HG03060 (cell line): Measurements from ENCODE around the gene AKAP6.
"Not testable (repeated sequence)": the region's sequence is repeated elsewhere in the genome, so short reads cannot be mapped to it uniquely, and the experiment has no call there.

Experiments used
- ATAC-seq: cut with Tn5 transposase; IDR thresholded peaks from one replicate; pipeline ENCODE4 v1.9.1; 2021; ENCODE audit warnings: low read depth, moderate number of reproducible peaks; ENCODE audit not compliant: unreplicated experiment

The AKAP6 gene

GRCh38 chr14:32784405-32784804, 455.3 kb downstream of the AKAP6 start:
- ATAC-seq = no peak

GRCh38 chr14:32785585-32785984, 456.5 kb downstream of the AKAP6 start:
- ATAC-seq = no peak

GRCh38 chr14:32786886-32787285, 457.8 kb downstream of the AKAP6 start:
- no peak for ATAC-seq

DNA sequence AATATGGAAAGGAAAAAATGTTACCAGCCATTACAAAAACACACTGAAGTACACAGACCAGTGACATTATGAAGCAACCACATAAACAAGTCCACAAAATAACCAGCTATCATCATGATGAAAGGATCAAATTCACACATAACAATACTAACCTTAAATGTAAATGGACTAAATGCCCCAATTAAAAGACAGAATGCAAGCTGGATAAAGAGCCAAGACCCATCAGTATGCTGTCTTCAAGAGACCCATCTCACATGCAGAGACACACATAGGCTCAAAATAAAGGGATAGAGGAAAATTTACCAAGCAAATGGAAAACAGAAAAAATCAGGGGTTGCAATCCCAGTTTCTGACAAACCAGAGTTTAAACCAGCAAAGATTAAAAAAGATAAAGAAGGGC, 463.9 kb downstream of the AKAP6 start:
- ATAC-seq = not testable (repeated sequence)

GRCh38 chr14:32800320-32800719, 471.2 kb downstream of the AKAP6 start:
- ATAC-seq = no peak

DNA sequence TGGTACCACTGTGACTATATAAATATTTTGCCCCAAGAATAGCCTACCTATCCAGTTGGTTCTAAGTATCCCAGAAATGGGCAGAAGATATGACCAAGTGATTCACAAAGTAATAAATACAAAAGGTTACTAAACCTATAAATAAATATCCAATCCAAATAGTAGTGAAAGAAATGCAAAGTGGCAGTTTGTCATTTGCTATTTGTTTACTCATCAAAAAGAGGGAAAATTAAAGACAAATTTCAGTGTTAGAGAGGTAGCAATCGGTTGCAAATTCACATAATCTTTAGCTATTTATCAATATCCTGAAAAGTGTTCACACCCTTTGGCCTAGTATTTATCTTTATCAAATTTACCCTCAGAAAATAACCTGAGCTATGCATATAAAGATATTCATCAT, 473.2 kb downstream of the AKAP6 start:
- ATAC-seq = no peak

GRCh38 chr14:32805979-32806378, 476.9 kb downstream of the AKAP6 start:
- no peak for ATAC-seq

GRCh38 chr14:32808644-32809043, 479.5 kb downstream of the AKAP6 start:
- no peak for ATAC-seq

DNA sequence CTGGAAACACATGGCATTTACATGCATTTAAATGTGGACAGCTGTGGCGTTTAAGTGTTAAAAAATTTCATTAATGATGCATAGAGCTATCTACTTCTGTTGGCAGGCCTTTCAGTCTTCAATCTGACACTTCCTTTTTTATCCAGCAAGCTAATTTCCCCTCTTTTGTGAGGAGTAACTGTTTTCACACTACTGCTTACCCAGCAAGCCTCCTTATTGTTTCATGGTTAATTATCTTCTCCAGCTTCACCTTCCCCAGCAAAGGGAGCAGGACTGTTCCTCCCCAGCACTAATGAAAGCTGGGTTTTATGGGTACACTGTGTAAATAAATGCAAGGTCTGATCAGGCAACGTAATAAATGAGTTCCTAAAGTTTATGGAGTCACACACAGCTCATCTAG, 480.2 kb downstream of the AKAP6 start:
- ATAC-seq = no peak

DNA sequence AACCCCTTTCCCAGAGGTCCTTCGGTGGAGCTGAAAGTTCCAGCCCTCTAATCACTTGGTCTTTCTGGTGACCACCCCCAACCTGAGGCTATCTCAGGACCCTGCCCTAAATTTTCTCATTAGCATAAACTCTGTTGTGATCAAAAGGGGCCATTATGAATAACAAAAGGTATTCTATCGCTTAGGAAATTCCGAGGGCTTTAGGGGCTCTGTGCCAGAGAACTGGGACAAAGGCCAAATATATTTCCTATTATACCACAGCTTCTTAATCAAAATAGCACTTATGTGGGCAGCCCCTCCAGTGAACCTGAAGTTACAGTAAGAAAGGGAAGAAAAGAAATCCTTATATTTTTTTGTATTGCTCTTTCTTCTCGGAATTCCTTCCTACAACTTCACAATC, 484.3 kb downstream of the AKAP6 start:
- ATAC-seq = no peak

DNA sequence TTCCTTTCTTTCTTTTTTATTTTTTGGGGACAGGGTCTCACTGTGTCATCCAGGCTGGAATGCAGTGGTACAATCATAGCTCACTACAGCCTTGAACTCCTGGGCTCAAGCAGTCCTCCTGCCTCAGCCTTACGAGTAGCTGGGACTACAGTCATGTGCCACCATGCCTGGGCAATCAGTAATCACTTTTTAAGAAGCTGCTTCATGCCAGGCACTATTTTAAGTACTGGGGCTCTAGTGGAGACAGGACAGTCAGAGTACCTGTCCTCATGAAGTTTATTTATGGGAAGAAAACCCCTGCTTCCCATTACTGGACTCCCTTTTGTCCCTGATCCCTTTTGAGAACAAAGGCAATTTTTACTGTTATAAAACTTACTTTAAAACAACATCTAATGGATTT, 485.6 kb downstream of the AKAP6 start:
- no peak for ATAC-seq

DNA sequence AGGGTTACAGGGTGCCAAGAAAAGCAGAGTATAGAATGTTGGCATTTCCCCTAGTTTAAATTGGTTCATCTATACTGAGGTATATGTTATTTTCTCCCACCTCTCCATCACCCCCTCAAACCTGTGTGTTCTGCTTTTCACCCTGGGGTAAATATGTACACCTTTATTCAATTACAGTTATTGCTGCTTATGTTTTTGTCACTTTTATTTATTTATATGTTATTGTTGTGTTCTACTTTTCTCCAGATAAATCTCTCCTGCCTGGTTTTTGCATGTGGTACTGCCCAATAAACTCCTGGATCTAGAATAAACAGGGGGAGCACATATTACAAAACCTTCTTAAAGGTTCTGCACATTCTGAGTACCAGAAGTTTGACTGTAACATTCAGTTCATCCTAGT, 487.5 kb downstream of the AKAP6 start:
- ATAC-seq = no peak

GRCh38 chr14:32817780-32818179, 488.7 kb downstream of the AKAP6 start:
- ATAC-seq = no peak

- ATAC-seq = no peak
These were observed 489.5 kb downstream of the AKAP6 start for GRCh38 chr14:32818581-32818980.

DNA sequence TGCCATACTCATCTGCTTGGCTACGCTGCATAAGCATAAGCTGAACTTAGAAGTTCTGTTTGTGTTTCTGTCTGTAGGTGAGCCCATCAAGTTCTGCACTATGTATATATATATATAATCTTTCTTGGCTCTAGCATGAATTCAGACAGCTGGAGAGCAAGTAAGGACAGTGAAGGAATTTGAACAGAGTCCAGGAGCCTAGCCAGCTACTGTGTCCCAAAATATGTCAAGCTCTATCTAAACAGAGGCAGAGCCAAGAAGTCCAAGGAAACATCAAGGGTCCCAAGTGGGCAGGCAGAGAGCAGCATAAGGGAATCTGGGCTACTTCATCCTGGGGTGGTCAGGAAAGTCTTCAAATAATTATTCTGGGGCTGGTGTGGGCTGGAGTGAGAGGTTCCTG, 491.1 kb downstream of the AKAP6 start:
- ATAC-seq = no peak

DNA sequence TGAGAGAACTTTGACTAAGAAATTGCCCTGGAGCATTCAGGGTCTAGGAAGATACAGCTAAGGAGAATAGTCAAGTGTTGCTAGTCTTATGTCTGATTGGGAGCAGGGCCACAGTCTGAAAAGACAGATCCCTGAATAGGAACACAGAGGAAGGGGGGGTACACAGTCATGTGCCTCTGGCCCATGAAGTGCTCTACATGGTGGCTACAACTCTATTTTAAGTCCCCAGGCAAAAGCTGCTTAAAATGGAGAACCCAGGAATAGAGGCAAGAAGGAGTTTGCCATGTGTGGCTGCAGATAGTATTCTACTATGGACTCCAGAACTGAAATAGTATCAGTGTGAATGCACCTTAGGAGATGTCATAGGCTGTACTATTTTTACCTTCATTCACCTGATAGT, 491.6 kb downstream of the AKAP6 start:
- no peak for ATAC-seq

- no peak for ATAC-seq
These were observed 493.0 kb downstream of the AKAP6 start for GRCh38 chr14:32821964-32822653.

- no peak for ATAC-seq
These were observed 494.6 kb downstream of the AKAP6 start for GRCh38 chr14:32823706-32824105.

DNA sequence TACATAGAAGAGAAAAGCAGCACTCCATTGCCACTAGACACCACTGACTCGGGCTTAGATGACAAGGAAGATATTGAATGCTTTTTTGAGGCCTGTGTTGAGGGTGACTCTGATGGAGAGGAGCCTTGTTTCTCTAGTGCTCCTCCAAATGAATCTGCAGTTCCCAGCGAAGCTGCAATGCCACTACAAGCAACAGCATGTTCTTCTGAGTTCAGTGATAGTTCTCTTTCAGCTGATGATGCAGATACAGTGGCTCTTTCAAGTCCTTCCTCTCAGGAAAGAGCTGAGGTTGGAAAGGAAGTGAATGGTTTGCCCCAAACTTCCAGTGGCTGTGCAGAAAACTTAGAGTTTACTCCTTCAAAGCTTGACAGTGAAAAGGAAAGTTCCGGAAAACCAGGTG, 495.1 kb downstream of the AKAP6 start:
- ATAC-seq = no peak

GRCh38 chr14:32825058-32825457, 496.0 kb downstream of the AKAP6 start:
- no peak for ATAC-seq

GRCh38 chr14:32826404-32827082, 497.4 kb downstream of the AKAP6 start:
- no peak for ATAC-seq

- ATAC-seq = no peak
These were observed 498.4 kb downstream of the AKAP6 start for GRCh38 chr14:32827514-32827913.
